ENCODE data around the gene UMPS.
"Not testable (repeated sequence)": the region's sequence is repeated elsewhere in the genome, so short reads cannot be mapped to it uniquely, and the experiment has no call there.

Gene UMPS

DNA sequence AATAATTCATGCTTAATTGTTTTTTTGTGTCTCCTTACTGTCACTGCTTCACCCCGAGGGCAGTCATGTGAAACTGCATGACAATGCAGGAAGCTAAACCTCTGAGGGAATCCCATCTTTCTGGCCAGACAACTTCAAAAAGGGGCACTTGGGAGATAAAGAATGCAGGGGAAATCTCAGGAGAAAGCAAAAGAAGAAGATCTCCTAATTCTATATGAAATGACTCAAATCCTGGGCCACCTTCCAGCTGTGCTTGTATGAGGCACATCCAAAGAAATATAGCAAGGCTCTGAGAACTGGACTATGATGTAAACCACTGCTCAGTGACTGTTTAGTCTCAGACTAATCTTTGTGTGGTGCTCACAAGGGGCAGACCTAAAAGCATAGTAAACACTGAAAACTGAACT is 22.6 kb upstream of the UMPS start:
- no peak for DNase-seq (ENCODE audit: low read depth)

DNA sequence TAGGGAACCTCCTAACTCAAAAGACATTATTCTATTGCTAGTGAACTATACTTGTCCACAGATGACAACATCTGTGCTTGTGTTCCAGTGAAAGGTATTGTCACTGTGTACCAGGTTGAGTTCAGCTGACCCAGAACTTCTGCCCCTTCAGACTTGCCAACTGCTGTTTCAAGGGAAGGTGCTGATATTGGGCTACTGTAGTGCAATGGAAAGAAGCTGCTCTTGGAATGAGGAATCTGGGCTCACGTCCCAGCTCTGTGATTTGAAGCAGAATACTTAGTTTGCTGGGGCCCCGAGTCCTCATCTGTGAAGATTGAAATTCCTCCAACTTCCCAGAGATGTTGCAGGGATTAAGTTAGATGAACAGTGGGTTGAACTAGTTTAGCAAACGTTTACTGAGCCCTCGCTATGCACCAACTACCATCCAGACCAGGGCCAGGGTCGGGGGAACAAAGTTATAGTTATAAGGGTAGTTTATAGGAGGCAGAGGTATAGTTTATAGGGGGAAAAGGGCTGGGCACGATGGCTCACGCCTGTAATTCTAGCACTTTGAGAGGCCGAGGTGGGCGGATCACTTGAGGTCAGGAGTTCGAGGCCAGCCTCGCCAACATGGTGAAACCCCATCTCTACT is 15.9 kb upstream of the UMPS start:
- DNase-seq (ENCODE audit: low read depth) = no peak

GRCh38 chr3:124722589-124722988 is 7.7 kb upstream of the UMPS start:
- no peak for DNase-seq (ENCODE audit: low read depth)

DNA sequence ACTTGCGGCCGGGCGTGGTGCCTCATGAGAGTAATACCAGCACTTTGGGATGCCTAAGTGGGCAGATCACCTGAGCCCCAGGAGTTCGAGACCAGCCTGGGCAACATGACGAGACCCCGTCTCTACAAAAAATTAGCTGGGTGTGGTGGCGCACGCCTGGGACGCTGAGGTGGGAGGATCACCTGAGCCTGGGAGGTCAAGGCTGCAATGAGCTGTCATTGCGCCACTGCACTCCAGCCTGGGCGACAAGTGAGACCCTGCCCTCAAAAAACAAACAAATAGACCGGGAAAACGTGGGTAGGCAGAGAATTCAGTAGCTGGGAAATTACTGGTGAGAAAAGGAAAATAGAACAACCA is 667 bp downstream of the UMPS start:
- DNase-seq (ENCODE audit: low read depth) = peak; percentile 8

- DNase-seq (ENCODE audit: low read depth) = no peak
Measured at GRCh38 chr3:124731760-124732159, 1.5 kb downstream of the UMPS start.

DNA sequence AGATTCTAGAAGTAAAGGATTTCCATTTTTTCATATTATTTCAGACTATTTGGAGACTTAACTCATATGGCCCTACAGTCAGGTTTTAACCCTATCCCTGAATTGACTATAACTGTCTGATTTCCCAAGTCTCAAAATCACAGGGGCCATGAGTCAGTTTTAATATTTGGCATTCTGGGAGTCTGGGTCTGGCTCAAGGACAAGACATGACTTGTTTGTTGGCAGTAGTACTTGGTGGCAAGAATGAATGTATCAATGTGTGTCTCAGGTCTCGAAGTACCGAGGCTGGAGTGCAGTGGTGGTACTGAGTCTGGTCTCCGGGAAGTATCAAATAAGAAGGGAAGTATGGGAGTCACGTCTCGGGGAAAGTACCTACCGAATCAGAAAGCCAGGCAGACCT is 10.8 kb downstream of the UMPS start:
- no peak for DNase-seq (ENCODE audit: low read depth)

- no peak for DNase-seq (ENCODE audit: low read depth)
Measured at GRCh38 chr3:124745756-124746155, 15.5 kb downstream of the UMPS start.

- DNase-seq (ENCODE audit: low read depth) = no peak
Measured at GRCh38 chr3:124747111-124747981, 17.1 kb downstream of the UMPS start.

- no peak for DNase-seq (ENCODE audit: low read depth)
Measured at GRCh38 chr3:124748560-124749198, 18.4 kb downstream of the UMPS start.

- not testable (repeated sequence) for DNase-seq (ENCODE audit: low read depth)
Measured at GRCh38 chr3:124749877-124750276, 19.6 kb downstream of the UMPS start.

DNA sequence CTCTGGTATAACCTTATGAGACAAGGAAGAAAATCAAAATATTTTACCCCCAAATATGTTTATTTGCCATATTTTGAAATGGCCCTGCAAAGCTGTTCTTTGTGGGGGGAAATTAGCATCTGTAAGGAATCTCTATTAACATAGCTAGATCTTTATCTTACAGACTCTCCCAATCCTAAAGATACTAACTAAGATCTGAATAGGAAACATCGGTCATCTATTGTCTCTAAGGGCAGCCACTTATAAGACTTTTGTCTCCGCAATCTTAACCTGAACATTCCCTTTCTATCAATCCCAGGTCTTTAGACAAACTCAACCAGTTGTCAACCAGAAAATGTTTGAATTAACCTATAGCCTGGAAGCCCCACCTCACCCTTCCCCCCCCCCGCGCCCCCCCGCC is 21.2 kb downstream of the UMPS start:
- no peak for DNase-seq (ENCODE audit: low read depth)

GRCh38 chr3:124752051-124752450 is 21.8 kb downstream of the UMPS start:
- DNase-seq (ENCODE audit: low read depth) = no peak

DNA sequence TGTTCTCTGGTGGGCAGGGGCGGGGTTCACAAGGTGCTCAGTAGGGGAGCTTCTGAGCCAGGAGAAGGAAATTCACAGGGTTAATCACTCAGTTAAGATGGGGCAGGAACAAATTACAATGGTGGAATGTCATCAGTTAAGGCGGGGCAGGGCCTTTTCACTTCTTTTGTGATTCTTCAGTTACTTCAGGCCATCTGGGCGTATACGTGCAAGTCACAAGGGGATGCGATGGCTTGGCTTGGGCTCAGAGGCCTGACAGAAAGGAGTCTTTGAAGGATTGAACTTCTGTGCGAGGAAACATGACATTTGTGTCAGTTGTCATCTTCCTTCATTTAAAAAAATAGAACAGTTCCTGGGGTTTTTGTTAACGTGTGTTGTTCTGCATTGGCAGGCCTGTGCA is 27.7 kb downstream of the UMPS start:
- DNase-seq (ENCODE audit: low read depth) = not testable (repeated sequence)

- DNase-seq (ENCODE audit: low read depth) = no peak
Measured at GRCh38 chr3:124758851-124759635, 28.8 kb downstream of the UMPS start.

DNA sequence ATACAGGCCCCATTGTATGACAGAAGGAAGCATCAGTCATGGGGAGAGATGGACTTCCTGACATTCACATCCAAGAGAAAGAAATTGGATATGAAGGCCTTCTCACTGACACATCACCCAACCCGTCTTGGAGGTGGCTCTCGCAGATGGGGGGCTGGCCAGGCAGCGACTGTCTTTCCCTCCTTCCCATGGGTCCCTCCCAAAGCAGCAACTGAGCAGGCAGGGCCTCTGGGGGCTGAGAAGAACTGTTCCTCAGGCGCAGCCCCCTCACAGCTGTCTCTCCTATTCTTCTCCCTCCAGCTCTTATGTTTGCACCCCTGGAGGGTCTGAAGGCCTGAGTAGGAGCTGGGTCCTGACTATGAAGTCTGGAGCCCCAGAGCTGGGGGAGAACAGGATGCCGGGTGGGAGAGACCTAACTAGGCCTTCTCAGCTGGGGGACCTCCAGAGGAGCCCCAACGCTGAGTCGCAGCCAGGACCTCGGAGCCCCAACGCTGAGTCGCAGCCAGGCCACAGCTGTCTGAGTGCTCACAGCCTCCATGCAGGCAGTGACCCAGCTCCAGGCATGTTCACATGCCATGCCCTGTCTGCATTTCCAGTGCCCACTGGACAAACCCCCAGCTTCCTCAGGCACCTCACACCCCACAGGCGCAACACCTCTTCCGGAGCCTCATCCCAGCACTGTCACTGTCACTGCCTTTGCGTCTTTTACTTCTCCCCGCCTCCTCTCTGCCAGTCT is 29.6 kb downstream of the UMPS start:
- no peak for DNase-seq (ENCODE audit: low read depth)

DNA sequence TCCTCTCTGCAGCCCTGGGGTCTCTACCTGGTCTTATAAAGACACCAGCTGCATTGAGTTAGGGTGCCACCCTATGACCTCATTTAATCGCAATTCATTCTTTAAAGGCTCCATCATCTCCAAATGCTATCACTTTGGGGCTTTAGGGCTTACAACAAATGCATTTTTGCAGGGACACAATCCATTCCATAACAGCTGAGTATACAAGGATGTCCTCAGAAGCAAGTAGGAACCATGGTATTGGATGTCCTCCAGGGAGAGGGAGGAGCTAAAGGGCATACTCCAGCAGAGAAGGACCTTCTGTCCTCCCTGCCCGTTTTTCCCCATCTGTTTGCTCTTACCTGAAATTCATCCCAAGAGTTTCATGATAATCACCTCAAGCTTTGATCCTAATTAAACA is 30.3 kb downstream of the UMPS start:
- no peak for DNase-seq (ENCODE audit: low read depth)

DNA sequence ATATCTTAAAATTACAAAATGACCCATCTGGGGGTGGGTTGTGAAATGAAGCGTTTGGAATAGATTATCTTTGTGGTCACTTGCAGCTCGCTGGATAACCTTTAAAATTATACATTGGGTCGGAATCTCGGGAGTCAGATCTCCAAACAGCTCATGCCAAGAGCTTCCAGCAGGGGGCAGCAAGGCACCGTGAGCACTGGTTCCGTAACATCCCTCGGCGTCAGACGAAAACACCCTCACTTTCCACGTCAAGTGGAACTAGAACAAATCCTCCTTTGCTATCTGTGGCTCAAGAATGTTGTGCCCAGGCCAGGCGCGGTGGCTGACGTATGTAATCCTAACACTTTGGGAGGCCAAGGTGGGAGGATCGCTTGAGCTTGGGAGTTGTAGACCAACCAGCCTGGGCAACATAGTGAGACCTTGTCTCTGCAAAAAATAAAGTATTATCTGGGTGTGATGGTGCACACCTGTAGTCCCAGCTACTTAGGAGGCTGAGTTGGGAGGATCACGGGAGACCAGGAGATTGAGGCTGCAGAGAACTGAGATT is 31.1 kb downstream of the UMPS start:
- DNase-seq (ENCODE audit: low read depth) = peak; percentile 63

DNA sequence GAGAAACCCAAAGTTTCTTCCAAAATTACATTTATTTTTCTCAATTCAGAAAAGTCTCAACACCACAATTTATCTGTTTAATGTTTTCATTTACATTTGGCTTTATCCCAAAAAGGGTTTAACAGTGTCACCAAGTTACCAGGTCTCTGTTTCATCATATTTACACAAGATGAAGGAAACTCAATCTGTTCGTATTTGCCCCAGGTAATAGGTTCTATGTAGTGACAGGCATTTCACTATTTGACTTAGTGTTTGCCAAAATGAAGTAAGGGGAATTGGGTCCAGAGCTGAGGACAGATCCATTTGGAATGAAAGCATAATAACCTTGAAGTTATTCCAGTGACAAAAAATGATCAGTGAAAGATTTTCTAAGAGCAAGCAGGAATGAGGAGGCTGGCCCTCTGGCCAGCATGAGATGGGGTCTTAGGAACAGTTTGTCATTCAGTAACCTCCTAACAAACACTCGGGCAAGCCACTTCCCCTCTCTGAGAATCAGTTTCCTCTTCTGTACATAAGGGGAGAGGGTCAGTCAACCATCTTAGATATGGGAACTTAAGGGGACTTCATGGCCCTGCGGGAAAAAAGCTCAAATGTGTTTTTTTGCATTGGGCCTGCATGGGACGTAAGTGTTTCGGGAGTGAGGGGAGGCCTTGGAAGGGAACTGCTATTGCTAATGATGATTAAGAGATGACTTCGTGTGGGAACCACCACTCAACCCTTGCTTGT is 31.8 kb downstream of the UMPS start:
- no peak for DNase-seq (ENCODE audit: low read depth)

- DNase-seq (ENCODE audit: low read depth) = no peak
Measured at GRCh38 chr3:124762661-124763011, 32.4 kb downstream of the UMPS start.

- DNase-seq (ENCODE audit: low read depth) = no peak
Measured at GRCh38 chr3:124763206-124763605, 33.0 kb downstream of the UMPS start.

All from activated T-cell treated with anti-CD3 and anti-CD28 coated beads for 48 hours (primary cell).